ENCODE measurements around the gene PTPN11. TPM values are rescaled to one million over a fixed set of nuclear protein-coding genes. Genes with fewer than 3 reads are reported as not detected.

The PTPN11 gene
- total and polyA plus RNA-seq, 3 experiments from 2014 or later = 80.2 to 171 (median 163) TPM

Other genes with a start within 250 kb of the PTPN11 start
- 10 to 100 TPM; 29.7 to 32.8 TPM for gene HECTD4, start 36.5 kb upstream of the PTPN11 start, total RNA-seq
- gene HECTD4, start 36.5 kb upstream of the PTPN11 start, polyA plus RNA-seq = 3.1 TPM
- 1,000 to 10,000 TPM; 1,957 to 2,019 TPM for gene RPL6, start 9.3 kb upstream of the PTPN11 start, total RNA-seq
- 609 TPM for gene RPL6, start 9.3 kb upstream of the PTPN11 start, polyA plus RNA-seq

Measured in CD8-positive, alpha-beta memory T cell (primary cell).